ENCODE measurements around the gene USP11.

DNA sequence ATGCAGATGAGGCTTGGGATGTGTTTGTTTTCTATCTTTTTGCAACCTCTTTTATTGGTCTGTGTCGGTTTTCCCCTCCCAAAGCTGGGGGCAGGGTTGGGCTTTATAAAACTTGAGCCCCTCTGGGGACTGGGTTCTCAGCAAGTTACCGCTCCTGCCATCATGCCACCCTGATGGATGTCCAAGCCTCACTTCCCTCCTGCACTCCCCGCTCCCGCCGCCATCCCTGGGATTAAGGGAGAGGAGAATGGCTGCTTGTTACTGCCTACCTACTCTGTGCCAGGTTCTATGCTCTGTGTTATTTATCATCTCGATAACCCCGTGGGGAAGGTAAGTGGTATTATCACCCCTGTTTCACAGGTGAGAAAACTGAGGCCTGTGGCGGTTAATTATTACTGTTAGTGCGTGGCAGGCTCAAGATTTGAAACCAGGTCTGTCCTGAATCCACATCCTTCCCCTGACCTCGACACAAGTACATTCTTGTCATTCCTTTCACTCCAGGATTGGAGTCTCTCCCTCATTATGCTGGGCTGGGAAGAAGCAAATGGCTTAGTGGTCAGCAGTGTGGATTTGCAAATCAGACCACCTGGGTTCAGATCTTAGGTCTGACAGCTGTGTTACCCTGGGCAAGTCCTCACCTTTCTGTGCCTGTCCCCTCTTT is 34.7 kb upstream of the USP11 start:
- TF ChIP-seq, protein P1, sequence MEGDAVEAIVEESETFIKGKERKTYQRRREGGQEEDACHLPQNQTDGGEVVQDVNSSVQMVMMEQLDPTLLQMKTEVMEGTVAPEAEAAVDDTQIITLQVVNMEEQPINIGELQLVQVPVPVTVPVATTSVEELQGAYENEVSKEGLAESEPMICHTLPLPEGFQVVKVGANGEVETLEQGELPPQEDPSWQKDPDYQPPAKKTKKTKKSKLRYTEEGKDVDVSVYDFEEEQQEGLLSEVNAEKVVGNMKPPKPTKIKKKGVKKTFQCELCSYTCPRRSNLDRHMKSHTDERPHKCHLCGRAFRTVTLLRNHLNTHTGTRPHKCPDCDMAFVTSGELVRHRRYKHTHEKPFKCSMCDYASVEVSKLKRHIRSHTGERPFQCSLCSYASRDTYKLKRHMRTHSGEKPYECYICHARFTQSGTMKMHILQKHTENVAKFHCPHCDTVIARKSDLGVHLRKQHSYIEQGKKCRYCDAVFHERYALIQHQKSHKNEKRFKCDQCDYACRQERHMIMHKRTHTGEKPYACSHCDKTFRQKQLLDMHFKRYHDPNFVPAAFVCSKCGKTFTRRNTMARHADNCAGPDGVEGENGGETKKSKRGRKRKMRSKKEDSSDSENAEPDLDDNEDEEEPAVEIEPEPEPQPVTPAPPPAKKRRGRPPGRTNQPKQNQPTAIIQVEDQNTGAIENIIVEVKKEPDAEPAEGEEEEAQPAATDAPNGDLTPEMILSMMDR (IDR thresholded peaks at IDR 0.05) = no peak
- TF ChIP-seq POLR2A (IDR thresholded peaks at IDR 0.05) = no peak
